Fibroblast of the aortic adventitia (primary cell): ENCODE measurements around the gene GINS2. TPM values are rescaled to one million over a fixed set of nuclear protein-coding genes. Genes with fewer than 3 reads are reported as not detected.

Experiments used
- DNase-seq: peaks from one replicate; pipeline ENCODE4 v3.0.0-alpha.2; 2010; ENCODE audit warnings: low read depth
- H3K4me3 ChIP-seq: 2 replicates; pipeline ENCODE4 v1.5.1; 2011; ENCODE audit warnings: low read depth, mild to moderate bottlenecking, control low read depth, low read length, moderate library complexity
- CTCF ChIP-seq: IDR thresholded peaks from 2 replicates; pipeline ENCODE4 v1.5.1; 2011; ENCODE audit warnings: mild to moderate bottlenecking, low read length, control low read depth, inconsistent platforms; ENCODE audit not compliant: insufficient read depth
- total RNA-seq: library from RNA; depleted of rRNA; stranded (reverse); fragments of >200 nt; gene quantifications from 2 replicates; pipeline ENCODE4 v1.2.3, GENCODE V29; 2012; ENCODE audit warnings: low replicate concordance

Gene GINS2
- total RNA-seq, 1 donor, result 19.1 TPM

DNA sequence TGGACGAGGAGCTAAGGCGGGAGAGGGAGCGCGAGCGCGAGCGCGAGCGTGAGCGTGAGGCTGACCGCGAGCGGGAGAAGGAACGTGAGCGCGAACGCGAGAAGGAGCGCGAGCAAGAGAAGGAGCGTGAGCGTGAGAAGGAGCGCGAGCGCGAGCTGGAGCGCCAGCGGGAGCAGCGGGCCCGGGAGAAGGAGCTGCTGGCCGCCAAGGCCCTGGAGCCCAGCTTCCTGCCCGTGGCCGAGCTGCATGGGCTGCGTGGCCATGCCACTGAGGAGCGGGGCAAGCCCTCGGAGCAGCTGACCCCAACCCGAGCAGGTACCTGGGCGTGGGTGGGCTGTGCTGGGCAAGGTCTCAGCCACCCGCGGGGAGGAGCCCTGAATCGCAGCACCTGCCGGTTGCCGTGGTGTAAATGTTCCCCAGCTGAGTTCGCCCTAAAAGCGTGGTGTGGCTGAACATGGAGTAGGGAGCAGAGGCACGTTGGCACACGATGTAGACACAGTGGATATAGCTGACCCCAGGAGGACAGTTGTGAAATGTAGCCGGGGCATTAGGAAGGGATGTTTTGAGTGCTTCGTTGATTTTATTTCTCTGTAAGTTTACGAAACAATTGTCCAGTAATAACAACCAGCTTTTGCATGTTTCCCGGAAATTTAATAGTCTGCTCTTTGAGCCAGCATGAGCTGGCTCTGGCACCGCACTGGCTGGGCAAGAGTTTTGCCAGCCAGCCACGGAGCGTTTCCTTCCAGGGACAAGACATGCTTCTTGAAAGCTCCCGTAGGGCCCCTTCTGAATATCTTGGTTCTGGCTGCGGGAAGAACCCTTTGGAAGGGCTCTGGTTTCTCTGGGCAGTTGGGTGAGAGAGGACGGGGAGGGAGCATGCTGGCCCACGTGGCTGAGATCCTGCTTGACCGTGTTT, 32.1 kb downstream of the GINS2 start:
- no peak overlapping the region for H3K4me3 ChIP-seq
- no peak for DNase-seq
- no peak for TF ChIP-seq CTCF

DNA sequence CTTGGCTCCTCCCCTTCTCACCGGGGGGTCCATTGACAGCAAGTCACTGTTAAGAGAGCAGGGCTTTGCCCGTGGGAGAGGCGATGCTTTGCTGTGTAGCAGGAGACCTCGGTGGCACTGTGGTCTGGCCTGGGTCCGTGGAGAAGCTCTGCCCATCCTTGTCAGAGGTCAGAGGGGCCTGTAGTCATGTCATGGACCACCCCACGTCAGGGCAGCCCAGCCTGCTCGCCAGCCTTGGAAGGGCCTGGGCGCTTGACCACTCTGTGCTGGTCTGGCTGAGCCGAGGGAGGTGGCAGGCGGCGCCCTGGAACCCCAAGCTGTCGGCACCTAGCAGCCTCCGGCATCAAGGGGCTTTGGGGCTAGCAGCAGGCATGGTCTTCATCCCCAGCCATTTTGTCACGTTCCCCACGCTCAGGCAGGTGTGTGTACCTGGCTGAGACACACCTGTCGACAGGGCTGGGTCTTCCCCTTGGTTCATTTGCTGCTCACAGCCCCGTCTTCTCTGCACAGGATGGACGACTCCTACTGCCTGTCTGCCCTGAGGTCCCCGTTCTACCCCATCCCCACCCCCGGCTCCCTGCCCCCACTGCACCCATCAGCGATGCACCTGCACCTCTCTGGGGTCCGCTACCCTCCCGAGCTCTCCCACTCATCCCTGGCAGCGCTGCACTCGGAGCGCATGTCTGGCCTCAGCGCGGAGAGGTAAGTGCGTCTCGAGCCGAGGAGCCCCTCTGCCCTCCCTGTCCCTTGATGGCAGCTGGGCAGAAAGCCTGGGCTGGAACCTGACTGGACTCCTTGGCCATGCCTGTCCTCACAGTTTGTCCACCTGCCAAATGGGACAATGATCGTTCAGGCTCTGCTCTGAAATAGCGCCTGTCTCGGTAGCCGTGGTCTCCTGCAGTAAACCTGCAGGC, 33.3 kb downstream of the GINS2 start:
- no peak for TF ChIP-seq CTCF
- DNase-seq, result no peak

DNA sequence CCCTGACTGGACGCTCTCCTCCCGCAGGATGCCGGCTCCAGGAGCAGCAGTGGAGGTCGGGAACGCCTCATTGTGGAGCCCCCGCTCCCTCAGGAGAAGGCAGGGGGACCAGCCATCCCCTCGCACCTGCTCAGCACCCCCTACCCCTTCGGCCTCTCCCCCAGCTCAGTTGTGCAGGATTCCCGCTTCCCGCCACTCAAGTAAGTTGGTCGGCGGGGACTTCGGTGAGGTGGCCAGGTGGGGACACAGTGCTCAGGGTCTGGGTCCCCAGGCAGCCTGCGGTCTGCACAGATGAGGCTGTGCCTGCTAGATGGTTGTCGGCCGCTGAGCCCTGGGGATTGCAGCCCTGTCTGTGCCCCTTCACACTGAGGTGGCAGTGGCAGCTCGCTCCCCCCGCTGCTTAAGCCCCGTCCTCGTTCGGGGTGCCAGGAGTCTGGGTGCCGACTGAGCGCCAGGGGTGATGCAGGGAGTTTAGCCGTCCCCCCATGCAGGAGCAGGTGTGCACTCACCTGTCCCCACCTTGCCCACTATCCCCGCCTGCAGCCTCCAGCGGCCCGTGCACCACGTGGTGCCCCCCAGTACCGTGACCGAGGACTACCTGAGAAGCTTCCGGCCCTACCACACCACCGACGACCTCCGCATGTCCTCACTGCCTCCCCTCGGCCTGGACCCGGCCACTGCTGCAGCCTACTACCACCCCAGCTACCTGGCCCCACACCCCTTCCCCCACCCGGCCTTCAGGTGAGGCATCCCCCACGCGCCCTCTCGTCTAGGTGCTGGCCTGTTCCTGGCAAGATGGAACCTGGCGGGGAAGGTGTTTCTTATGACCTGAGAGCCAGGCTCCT, 34.3 kb downstream of the GINS2 start:
- TF ChIP-seq CTCF, result no peak
- DNase-seq, result no peak
- H3K4me3 ChIP-seq, result no peak overlapping the region

More for the DNA sequence above, 33.3 kb downstream of the GINS2 start:
- no peak overlapping the region for H3K4me3 ChIP-seq

DNA sequence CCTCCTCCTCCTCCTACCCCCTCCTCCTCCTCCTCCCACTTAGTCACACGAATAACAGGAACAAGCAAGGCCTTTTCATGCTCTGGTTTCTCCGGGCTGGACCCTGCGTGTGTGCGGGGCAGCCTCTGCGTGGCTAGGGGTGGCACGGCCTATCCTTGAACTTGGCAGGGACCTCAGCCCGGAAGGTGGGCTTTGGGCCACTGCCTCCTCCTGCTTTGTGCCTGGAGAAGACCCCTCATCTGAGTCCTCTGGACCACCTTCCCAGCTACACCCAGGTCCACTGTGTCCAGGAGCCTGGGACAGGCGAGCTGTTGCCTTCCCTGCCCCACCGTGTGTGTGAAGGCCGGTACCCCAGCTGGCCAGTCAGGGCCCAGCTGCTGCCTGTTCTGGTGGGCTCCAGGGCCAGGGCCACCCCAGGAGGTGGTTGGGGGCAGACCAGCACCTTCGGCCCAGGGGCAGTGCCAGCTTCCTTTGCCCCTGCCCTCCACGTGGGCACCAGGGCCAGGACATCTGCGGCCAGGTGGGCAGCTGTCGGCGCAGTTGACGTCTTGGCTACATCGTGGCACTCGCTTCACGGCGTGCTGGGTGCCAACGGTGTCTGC, 35.4 kb downstream of the GINS2 start:
- no peak overlapping the region for H3K4me3 ChIP-seq
- DNase-seq, result no peak
- no peak for TF ChIP-seq CTCF

GRCh38 chr16:85652431-85653221, 36.1 kb downstream of the GINS2 start:
- DNase-seq, result peak; percentile 28
- no peak for TF ChIP-seq CTCF
- no peak overlapping the region for H3K4me3 ChIP-seq
